Measurements from ENCODE around the gene CCBE1. TPM values are rescaled to one million over a fixed set of nuclear protein-coding genes. Genes with fewer than 3 reads are reported as not detected.

CCBE1 gene
- total and polyA plus RNA-seq, 9 donors: 2.4 to 5.5 (median 3.4) TPM

DNA sequence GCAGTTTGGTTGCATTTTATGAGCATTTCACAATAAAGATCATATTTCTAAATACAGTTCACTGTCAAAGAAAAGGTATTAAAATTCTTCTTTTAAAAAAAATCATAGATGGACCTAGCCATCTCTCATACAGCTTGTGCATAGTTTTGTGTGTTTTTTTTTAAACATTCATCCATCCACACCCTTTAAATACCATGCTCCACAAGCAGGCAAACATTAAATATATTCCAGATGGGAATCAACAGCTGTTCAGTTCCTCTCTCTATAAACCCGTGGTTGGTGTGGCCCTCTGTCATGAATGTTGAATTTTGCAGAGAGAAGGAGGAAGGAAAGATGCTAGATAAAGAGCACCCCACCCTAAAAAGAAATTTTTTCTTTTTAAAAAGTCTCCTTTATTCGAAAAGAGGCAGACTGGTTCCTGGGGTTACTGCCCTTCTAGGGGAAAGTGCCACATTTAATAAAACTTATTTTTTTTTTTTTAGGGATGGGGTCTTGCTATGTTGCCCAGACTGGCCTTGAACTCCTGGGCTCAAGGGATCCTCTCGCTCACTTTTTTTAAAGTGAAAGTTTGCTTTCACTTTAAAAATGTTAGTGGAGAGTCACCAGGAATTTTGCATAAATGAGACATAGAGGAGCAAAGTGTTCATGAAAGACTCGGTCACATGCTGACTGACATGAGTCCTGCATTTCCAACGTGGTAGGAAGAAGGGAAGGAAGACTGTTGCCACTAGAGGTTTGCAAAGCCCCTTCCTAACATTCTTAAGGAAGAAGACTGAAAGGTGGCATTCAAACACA lies 264.2 kb downstream of the CCBE1 start:
- no peak for DNase-seq
- WGBS (ENCODE audit: insufficient coverage): no CpG with 5 or more reads among the region's 5 CpGs
- no peak overlapping the region for H3K27ac ChIP-seq (ENCODE audit: low read length)
- peaks cover 6% of the 10 kb centered on the region for H3K4me1 ChIP-seq (ENCODE audit: control insufficient read depth, insufficient read depth, low read length)
- H3K36me3 ChIP-seq (ENCODE audit: control insufficient read depth, insufficient read depth, low read length): no peaks in the 10 kb centered on the region
- no peaks in the 10 kb centered on the region for H3K9me3 ChIP-seq (replicated peaks; ENCODE audit: control insufficient read depth, low read depth, low read length)
- no peaks in the 10 kb centered on the region for H3K27me3 ChIP-seq (ENCODE audit: control insufficient read depth, insufficient read depth, low read length)
- H3K4me3 ChIP-seq (ENCODE audit: low read length): no peak overlapping the region

DNA sequence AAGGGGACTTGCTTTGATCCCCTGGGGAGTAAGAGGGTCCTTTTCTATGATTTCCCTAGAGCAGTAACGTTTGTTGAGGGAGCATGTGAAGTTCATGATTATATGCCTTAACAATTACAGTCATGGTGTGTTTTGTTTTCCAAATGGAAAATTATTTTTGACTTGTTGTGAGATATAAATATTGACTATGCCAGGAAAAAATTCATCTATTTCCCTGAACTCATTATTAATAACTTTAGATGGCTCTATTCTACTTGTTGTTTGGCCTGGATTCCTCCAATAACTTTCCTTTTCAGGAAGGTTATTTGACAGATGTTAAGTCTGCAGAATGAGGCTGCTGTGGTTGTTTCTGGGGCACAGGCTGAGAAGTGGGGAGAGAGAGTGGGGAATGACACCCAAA lies 266.1 kb downstream of the CCBE1 start:
- 0% methylated on average over 1 of the region's 1 CpG for WGBS (ENCODE audit: insufficient coverage)
- no peak overlapping the region for H3K27ac ChIP-seq (ENCODE audit: low read length)
- H3K9me3 ChIP-seq (replicated peaks; ENCODE audit: control insufficient read depth, low read depth, low read length): no peaks in the 10 kb centered on the region
- H3K27me3 ChIP-seq (ENCODE audit: control insufficient read depth, insufficient read depth, low read length): no peaks in the 10 kb centered on the region
- peak; percentile 74 for DNase-seq
- no peaks in the 10 kb centered on the region for H3K36me3 ChIP-seq (ENCODE audit: control insufficient read depth, insufficient read depth, low read length)
- no peak overlapping the region for H3K4me3 ChIP-seq (ENCODE audit: low read length)
- peaks cover 6% of the 10 kb centered on the region for H3K4me1 ChIP-seq (ENCODE audit: control insufficient read depth, insufficient read depth, low read length)

DNA sequence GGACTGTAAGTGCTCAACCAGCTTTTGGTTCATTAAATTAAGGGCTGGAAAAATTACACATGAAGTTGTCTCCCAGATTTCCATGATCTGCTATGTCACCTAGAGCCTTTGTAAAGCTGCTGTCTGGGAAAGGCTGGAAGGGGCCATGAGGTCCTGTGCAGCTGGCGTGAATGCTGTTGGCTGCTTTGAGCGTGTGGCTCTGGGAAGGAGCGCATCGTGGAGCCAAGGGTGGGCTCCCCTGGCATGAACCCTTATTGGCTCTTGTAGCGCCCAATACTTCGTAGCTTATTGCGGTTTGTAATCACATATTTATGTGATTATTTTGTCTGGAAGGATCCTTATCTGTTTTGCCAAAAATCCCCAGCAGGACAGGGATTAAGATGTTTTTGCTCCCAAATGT lies 267.6 kb downstream of the CCBE1 start:
- DNase-seq: peak; percentile 40
- H3K4me1 ChIP-seq (ENCODE audit: control insufficient read depth, insufficient read depth, low read length): peaks cover 6% of the 10 kb centered on the region
- H3K27ac ChIP-seq (ENCODE audit: low read length): no peak overlapping the region
- H3K27me3 ChIP-seq (ENCODE audit: control insufficient read depth, insufficient read depth, low read length): no peaks in the 10 kb centered on the region
- H3K9me3 ChIP-seq (replicated peaks; ENCODE audit: control insufficient read depth, low read depth, low read length): no peaks in the 10 kb centered on the region
- no peaks in the 10 kb centered on the region for H3K36me3 ChIP-seq (ENCODE audit: control insufficient read depth, insufficient read depth, low read length)
- H3K4me3 ChIP-seq (ENCODE audit: low read length): no peak overlapping the region
- WGBS (ENCODE audit: insufficient coverage): 65% methylated on average over 3 of the region's 7 CpGs

DNA sequence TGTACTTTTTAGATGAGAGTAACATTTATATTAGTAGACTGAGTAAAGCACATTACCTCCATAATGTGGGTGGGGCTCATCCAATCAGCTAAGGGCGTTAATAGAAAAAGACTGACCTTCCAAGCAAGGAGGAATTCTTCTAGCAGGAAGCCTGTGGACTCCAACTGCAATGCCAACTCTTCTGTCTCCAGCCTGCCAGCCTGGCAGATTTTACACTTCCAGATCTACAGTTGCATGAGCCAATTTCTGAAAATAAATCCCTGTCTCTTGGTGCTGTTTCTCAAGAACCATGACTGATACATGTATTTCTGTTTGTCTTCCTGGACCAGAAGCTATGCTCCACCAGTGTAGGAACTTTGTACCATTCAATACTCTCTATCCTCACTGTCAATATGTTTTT lies 269.2 kb downstream of the CCBE1 start:
- Histone ChIP-seq H3K27ac (ENCODE audit: low read length) (no peak overlapping the region), H3K36me3 (ENCODE audit: control insufficient read depth, insufficient read depth, low read length) (no peaks in the 10 kb centered on the region), H3K27me3 (ENCODE audit: control insufficient read depth, insufficient read depth, low read length) (no peaks in the 10 kb centered on the region), H3K4me3 (ENCODE audit: low read length) (no peak overlapping the region), H3K4me1 (ENCODE audit: control insufficient read depth, insufficient read depth, low read length) (peaks cover 12% of the 10 kb centered on the region), H3K9me3 (replicated peaks; ENCODE audit: control insufficient read depth, low read depth, low read length) (no peaks in the 10 kb centered on the region)
- DNase-seq: no peak
- WGBS (ENCODE audit: insufficient coverage): 67% methylated on average over 1 of the region's 1 CpG

DNA sequence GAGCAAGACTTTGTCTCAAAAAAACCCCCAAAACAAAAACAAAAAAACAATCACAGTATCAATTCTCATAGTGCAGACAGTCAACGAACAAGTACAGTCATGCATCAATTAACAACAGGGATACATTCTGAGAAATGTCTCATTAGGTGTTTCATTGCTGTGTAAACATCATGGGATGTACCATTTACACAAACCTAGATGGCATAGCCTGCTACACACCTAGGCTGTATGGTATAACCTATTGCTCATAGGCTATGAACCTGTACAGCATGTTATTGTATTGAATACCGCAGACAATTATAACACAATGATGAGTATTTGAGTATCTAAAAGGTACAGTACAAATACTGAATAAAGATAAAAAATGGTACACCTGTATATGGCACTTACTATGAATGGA lies 270.4 kb downstream of the CCBE1 start:
- Histone ChIP-seq H3K36me3 (ENCODE audit: control insufficient read depth, insufficient read depth, low read length) (no peaks in the 10 kb centered on the region), H3K4me3 (ENCODE audit: low read length) (no peak overlapping the region), H3K4me1 (ENCODE audit: control insufficient read depth, insufficient read depth, low read length) (peaks cover 12% of the 10 kb centered on the region), H3K27me3 (ENCODE audit: control insufficient read depth, insufficient read depth, low read length) (no peaks in the 10 kb centered on the region), H3K27ac (ENCODE audit: low read length) (no peak overlapping the region), H3K9me3 (replicated peaks; ENCODE audit: control insufficient read depth, low read depth, low read length) (no peaks in the 10 kb centered on the region)
- no peak for DNase-seq
- no CpG with 5 or more reads among the region's 2 CpGs for WGBS (ENCODE audit: insufficient coverage)

DNA sequence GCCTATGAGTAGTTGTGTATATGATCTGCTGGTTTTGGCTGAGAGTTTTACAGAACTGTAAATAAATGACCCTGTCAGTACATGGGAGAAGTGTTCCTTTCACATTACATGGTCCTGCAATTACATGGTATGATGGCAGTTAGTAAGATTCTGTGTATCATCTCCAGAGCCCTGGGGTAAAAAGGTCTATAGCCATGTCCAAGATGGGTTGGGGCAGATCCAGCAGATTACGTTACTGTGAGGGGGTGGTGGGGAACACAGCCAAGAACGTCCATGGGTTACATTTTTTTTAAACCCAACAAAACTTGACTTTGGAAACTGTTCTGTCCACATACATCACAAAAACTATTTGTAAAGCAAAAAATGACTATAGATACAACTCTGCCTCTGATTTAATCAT lies 274.0 kb downstream of the CCBE1 start:
- no peaks in the 10 kb centered on the region for H3K9me3 ChIP-seq (replicated peaks; ENCODE audit: control insufficient read depth, low read depth, low read length)
- no peaks in the 10 kb centered on the region for H3K27me3 ChIP-seq (ENCODE audit: control insufficient read depth, insufficient read depth, low read length)
- WGBS (ENCODE audit: insufficient coverage): no CpG with 5 or more reads among the region's 2 CpGs
- DNase-seq: peak; percentile 70
- peaks cover 12% of the 10 kb centered on the region for H3K4me1 ChIP-seq (ENCODE audit: control insufficient read depth, insufficient read depth, low read length)
- H3K4me3 ChIP-seq (ENCODE audit: low read length): no peak overlapping the region
- H3K36me3 ChIP-seq (ENCODE audit: control insufficient read depth, insufficient read depth, low read length): no peaks in the 10 kb centered on the region
- H3K27ac ChIP-seq (ENCODE audit: low read length): no peak overlapping the region

DNA sequence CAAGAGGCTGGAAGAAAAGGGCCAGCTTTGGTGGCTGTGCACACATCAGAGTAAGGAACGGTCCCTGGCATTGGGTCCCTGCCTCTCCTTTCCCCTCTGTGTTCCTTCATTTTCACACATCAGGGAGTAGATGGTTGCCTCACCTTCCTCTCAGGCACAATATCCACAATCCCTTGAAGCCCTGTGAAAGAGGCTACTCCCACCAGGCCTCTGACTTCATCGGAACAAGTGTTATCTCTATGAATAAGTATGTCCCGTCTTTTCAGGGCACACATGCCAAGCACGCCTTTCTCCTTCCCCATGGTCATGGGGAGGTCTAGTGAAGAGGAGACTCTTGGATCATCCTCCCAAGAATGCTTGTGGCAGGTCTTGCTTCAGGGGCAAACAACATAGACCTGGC lies 277.0 kb downstream of the CCBE1 start:
- no peak for DNase-seq
- Histone ChIP-seq H3K27ac (ENCODE audit: low read length) (no peak overlapping the region), H3K4me1 (ENCODE audit: control insufficient read depth, insufficient read depth, low read length) (peaks cover 12% of the 10 kb centered on the region), H3K9me3 (replicated peaks; ENCODE audit: control insufficient read depth, low read depth, low read length) (no peaks in the 10 kb centered on the region), H3K4me3 (ENCODE audit: low read length) (no peak overlapping the region), H3K36me3 (ENCODE audit: control insufficient read depth, insufficient read depth, low read length) (no peaks in the 10 kb centered on the region), H3K27me3 (ENCODE audit: control insufficient read depth, insufficient read depth, low read length) (no peaks in the 10 kb centered on the region)
- WGBS (ENCODE audit: insufficient coverage): 100% methylated on average over 1 of the region's 4 CpGs

- no peaks in the 10 kb centered on the region for H3K36me3 ChIP-seq (ENCODE audit: control insufficient read depth, insufficient read depth, low read length)
- WGBS (ENCODE audit: insufficient coverage): 20% methylated on average over 1 of the region's 4 CpGs
- no peak overlapping the region for H3K27ac ChIP-seq (ENCODE audit: low read length)
- H3K4me3 ChIP-seq (ENCODE audit: low read length): no peak overlapping the region
- H3K9me3 ChIP-seq (replicated peaks; ENCODE audit: control insufficient read depth, low read depth, low read length): no peaks in the 10 kb centered on the region
- peaks cover 12% of the 10 kb centered on the region for H3K4me1 ChIP-seq (ENCODE audit: control insufficient read depth, insufficient read depth, low read length)
- peak; percentile 27 for DNase-seq
- H3K27me3 ChIP-seq (ENCODE audit: control insufficient read depth, insufficient read depth, low read length): no peaks in the 10 kb centered on the region
Observed at GRCh38 chr18:59419386-59419785, 277.8 kb downstream of the CCBE1 start.

GRCh38 chr18:59416818-59417217 lies 280.4 kb downstream of the CCBE1 start:
- Histone ChIP-seq H3K27me3 (ENCODE audit: control insufficient read depth, insufficient read depth, low read length) (no peaks in the 10 kb centered on the region), H3K27ac (ENCODE audit: low read length) (no peak overlapping the region), H3K9me3 (replicated peaks; ENCODE audit: control insufficient read depth, low read depth, low read length) (no peaks in the 10 kb centered on the region), H3K36me3 (ENCODE audit: control insufficient read depth, insufficient read depth, low read length) (no peaks in the 10 kb centered on the region), H3K4me1 (ENCODE audit: control insufficient read depth, insufficient read depth, low read length) (peaks cover 6% of the 10 kb centered on the region), H3K4me3 (ENCODE audit: low read length) (no peak overlapping the region)
- WGBS (ENCODE audit: insufficient coverage): no CpG with 5 or more reads among the region's 1 CpG
- DNase-seq: no peak

DNA sequence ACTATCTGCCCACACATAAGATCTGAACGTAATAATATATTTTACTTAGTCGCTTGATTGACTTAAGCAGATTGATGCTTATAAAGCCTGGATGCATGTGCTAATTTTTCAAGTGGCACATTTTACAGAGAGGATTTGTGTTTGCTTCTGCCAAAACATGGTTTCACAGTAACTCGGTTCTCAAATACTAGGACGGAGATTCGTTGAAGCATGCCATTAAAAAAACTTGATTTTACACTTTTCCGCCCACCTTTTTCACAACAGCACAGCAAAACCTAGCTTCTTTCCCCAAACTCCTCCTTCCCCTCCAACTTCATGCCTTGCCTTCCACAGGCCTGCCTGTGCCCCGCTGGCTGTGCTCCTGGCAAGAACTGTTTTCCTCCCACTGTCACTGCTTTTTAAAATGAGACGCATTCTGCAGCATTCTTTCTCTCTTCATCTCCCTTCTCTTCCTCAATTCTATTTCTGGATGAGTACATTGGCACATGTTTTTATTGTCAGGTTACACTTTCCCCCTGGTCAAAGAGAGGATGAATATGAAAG lies 283.0 kb downstream of the CCBE1 start:
- Histone ChIP-seq H3K27me3 (ENCODE audit: control insufficient read depth, insufficient read depth, low read length) (no peaks in the 10 kb centered on the region), H3K27ac (ENCODE audit: low read length) (no peak overlapping the region), H3K4me1 (ENCODE audit: control insufficient read depth, insufficient read depth, low read length) (peaks cover 2% of the 10 kb centered on the region), H3K4me3 (ENCODE audit: low read length) (no peak overlapping the region), H3K9me3 (replicated peaks; ENCODE audit: control insufficient read depth, low read depth, low read length) (no peaks in the 10 kb centered on the region), H3K36me3 (ENCODE audit: control insufficient read depth, insufficient read depth, low read length) (no peaks in the 10 kb centered on the region)
- WGBS (ENCODE audit: insufficient coverage): 50% methylated on average over 5 of the region's 8 CpGs
- no peak for DNase-seq
